ENCODE data around the gene COL6A1. TPM values are rescaled to one million over a fixed set of nuclear protein-coding genes. Genes with fewer than 3 reads are reported as not detected.
A peak's percentile ranks its signal among the peaks of the same experiment; 100 is the strongest.
"Not testable (repeated sequence)": the region's sequence is repeated elsewhere in the genome, so short reads cannot be mapped to it uniquely, and the experiment has no call there.

Gene COL6A1
- total and polyA plus RNA-seq, 2 of the 4 experiments (the other 2 are of a cell fraction): 173 to 1,578 TPM

DNA sequence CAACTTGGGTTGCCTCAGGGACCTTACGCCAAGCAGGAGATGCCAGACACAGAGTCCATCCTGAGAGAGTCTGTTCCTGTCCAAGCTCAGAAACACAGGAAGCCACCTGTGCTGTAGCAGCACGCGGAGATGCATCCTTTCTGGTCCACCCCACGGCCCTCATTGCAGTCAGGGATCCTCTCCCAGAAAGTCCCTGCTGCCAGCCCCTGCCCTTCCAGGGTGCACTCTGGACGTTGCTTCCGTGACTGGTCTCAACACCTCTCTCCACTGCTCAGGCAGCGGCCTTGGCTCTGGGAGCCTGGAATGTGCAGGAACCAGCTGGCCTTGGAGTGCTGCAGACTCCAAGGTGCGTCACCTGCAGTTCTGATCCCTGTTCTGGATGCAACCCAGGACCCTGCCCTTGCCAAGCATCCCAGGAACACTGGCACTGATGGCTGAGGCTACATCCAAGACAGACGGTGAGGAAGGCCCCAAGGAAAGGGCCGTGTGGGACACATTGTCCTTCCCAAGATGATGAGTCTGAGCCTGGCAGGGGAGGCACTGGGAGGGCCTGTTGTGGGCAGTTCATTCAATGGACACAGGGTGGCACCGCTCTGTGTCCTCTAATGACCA is 21.7 kb upstream of the COL6A1 start:
- H2BK120ac ChIP-seq (ENCODE audit: low read depth, low read length): no peak overlapping the region
- H3K4me2 ChIP-seq (ENCODE audit: low read depth, low read length): no peak overlapping the region
- H3K4me1 ChIP-seq (ENCODE audit: control insufficient read depth, insufficient read depth, low read length): peaks cover 2% of the 10 kb centered on the region; the same call in 1 of the 2 replicates
- no peak overlapping the region for H3K4ac ChIP-seq (ENCODE audit: low read depth, low read length)
- DNase-seq (no peak), ATAC-seq (ENCODE audit: low read depth) (no peak)
- TF ChIP-seq MAFK (IDR thresholded peaks at IDR 0.05; ENCODE audit: low read depth, low read length) (no peak), RAD21 (IDR thresholded peaks at IDR 0.05; ENCODE audit: low read length) (no peak), USF2 (IDR thresholded peaks at IDR 0.05; ENCODE audit: low read depth, low read length) (no peak), RCOR1 (IDR thresholded peaks at IDR 0.05; ENCODE audit: insufficient replicate concordance, low read length) (no peak), CEBPB (IDR thresholded peaks at IDR 0.05; ENCODE audit: low read depth, low read length) (no peak), NFE2L2 (IDR thresholded peaks at IDR 0.05; ENCODE audit: low read depth, low read length) (no peak)
- no peak overlapping the region for H2BK5ac ChIP-seq (ENCODE audit: low read depth, low read length, poor library complexity, severe bottlenecking)
- no peak overlapping the region for H3K4me3 ChIP-seq (ENCODE audit: insufficient read depth, low read depth, low read length)
- H4K5ac ChIP-seq (ENCODE audit: low read depth, low read length): no peak overlapping the region
- intact Hi-C loops (cut with micrococcal nuclease): no loop called here
- H4K91ac ChIP-seq (ENCODE audit: insufficient read depth, low read depth, low read length): no peak overlapping the region
- H3K9ac ChIP-seq (ENCODE audit: low read depth, low read length): no peak overlapping the region
- 0 out of 2 replicates have a peak, but pooled peaks cover 5% of the 10 kb centered on the region for H3K9me1 ChIP-seq (ENCODE audit: insufficient read depth, low read length)
- no peak overlapping the region for H2AK9ac ChIP-seq (replicated peaks; ENCODE audit: low read depth, low read length, poor library complexity)
- H3K56ac ChIP-seq (ENCODE audit: extremely low read depth, insufficient read depth, low read length): no peak overlapping the region
- no peak overlapping the region for H2BK20ac ChIP-seq (ENCODE audit: low read depth, low read length)
- no peaks in the 10 kb centered on the region for H3K79me1 ChIP-seq (ENCODE audit: low read depth in 1 of 2, low read length in 2 of 2)
- H3K36me3 ChIP-seq (ENCODE audit: control insufficient read depth, insufficient read depth, low read length): no peaks in the 10 kb centered on the region
- H2AK5ac ChIP-seq (ENCODE audit: low read depth, low read length): no peak overlapping the region
- H3K14ac ChIP-seq (replicated peaks; ENCODE audit: low read depth, low read length): no peak overlapping the region
- no peak overlapping the region for H4K8ac ChIP-seq (ENCODE audit: low read depth in 2 of 2, low read length in 2 of 2)
- peaks cover 10% of the 10 kb centered on the region; the same call in 1 of the 2 replicates for H3K9me3 ChIP-seq (ENCODE audit: control insufficient read depth, insufficient read depth, low read length)
- CTCF ChIA-PET: no interaction called here
- H3K27me3 ChIP-seq (ENCODE audit: control insufficient read depth, insufficient read depth, low read length): no peaks in the 10 kb centered on the region
- POLR2A ChIA-PET (ENCODE audit: unreplicated experiment): no interaction called here
- no peaks in the 10 kb centered on the region for H4K20me1 ChIP-seq (ENCODE audit: insufficient read depth, low read length)
- 83% methylated on average over 7 of the region's 11 CpGs; no CpG with 5 or more reads in 1 of the 2 experiments for WGBS, 2 experiments (ENCODE audit: extremely low coverage in 2 of 2, insufficient read length in 1 of 2)
- H2AFZ ChIP-seq (replicated peaks; ENCODE audit: low read length, poor library complexity): peak overlapping the region; percentile 19
- H3K23ac ChIP-seq (ENCODE audit: low read depth, low read length): no peak overlapping the region; the same call in 1 of the 2 replicates
- no peak overlapping the region; the same call in 1 of the 2 replicates for H3K18ac ChIP-seq (ENCODE audit: low read depth, low read length)
- H3K27ac ChIP-seq (ENCODE audit: insufficient read depth, low read length): no peak overlapping the region
- in situ Hi-C loops (cut with MboI; ENCODE audit: low sequenced_read_pairs): no loop called here
- no TSS peak for BruUV-seq (replicated peaks)
- no peak overlapping the region for H2BK15ac ChIP-seq (ENCODE audit: low read depth, low read length)
- dilution Hi-C loops (cut with HindIII; ENCODE audit: low sequenced_read_pairs, unreplicated experiment): no loop called here

- H2AFZ ChIP-seq (replicated peaks; ENCODE audit: low read length, poor library complexity); H4K5ac ChIP-seq (ENCODE audit: low read depth, low read length); H3K27ac ChIP-seq (ENCODE audit: insufficient read depth, low read length); POLR2A ChIA-PET (ENCODE audit: unreplicated experiment); intact Hi-C loops (cut with micrococcal nuclease); H3K4ac ChIP-seq (ENCODE audit: low read depth, low read length); H4K20me1 ChIP-seq (ENCODE audit: insufficient read depth, low read length); H3K4me3 ChIP-seq (ENCODE audit: insufficient read depth, low read depth, low read length); H3K4me1 ChIP-seq (ENCODE audit: control insufficient read depth, insufficient read depth, low read length); H2AK9ac ChIP-seq (replicated peaks; ENCODE audit: low read depth, low read length, poor library complexity); H3K18ac ChIP-seq (ENCODE audit: low read depth, low read length); H2BK120ac ChIP-seq (ENCODE audit: low read depth, low read length); H4K91ac ChIP-seq (ENCODE audit: insufficient read depth, low read depth, low read length); H3K36me3 ChIP-seq (ENCODE audit: control insufficient read depth, insufficient read depth, low read length); DNase-seq; H2BK20ac ChIP-seq (ENCODE audit: low read depth, low read length); H2BK15ac ChIP-seq (ENCODE audit: low read depth, low read length); H3K27me3 ChIP-seq (ENCODE audit: control insufficient read depth, insufficient read depth, low read length); H2AK5ac ChIP-seq (ENCODE audit: low read depth, low read length); H3K9me1 ChIP-seq (ENCODE audit: insufficient read depth, low read length); H3K4me2 ChIP-seq (ENCODE audit: low read depth, low read length); CTCF ChIA-PET; H3K9ac ChIP-seq (ENCODE audit: low read depth, low read length); H3K14ac ChIP-seq (replicated peaks; ENCODE audit: low read depth, low read length); BruUV-seq (replicated peaks); ATAC-seq (ENCODE audit: low read depth); H4K8ac ChIP-seq (ENCODE audit: low read depth in 2 of 2, low read length in 2 of 2); in situ Hi-C loops (cut with MboI; ENCODE audit: low sequenced_read_pairs); dilution Hi-C loops (cut with HindIII; ENCODE audit: low sequenced_read_pairs, unreplicated experiment); H3K56ac ChIP-seq (ENCODE audit: extremely low read depth, insufficient read depth, low read length); H3K23ac ChIP-seq (ENCODE audit: low read depth, low read length); H3K79me1 ChIP-seq (ENCODE audit: low read depth in 1 of 2, low read length in 2 of 2); H2BK5ac ChIP-seq (ENCODE audit: low read depth, low read length, poor library complexity, severe bottlenecking): not testable (repeated sequence)
- WGBS, 2 experiments (ENCODE audit: extremely low coverage in 2 of 2, insufficient read length in 1 of 2): 71% methylated on average over 1 of the region's 2 CpGs; no CpG with 5 or more reads in 1 of the 2 experiments
- H3K9me3 ChIP-seq (ENCODE audit: control insufficient read depth, insufficient read depth, low read length): peaks cover 12% of the 10 kb centered on the region; the same call in 1 of the 2 replicates
Observed at GRCh38 chr21:45961408-45961807, 20.2 kb upstream of the COL6A1 start.

All from IMR-90 (cell line).